VCaP (cell line): ENCODE results near the gene ARMC9.

Experiments used
- H3K27ac ChIP-seq: fragments of 450-650 bp; 2 replicates; pipeline ENCODE4 v1.5.1; 2017
- TF ChIP-seq, protein P1 (sequence below): fragments of 450-650 bp; conservative IDR thresholded peaks from 2 replicates; pipeline ENCODE4 v1.5.1; 2017; ENCODE audit warnings: mild to moderate bottlenecking, moderate library complexity

The ARMC9 gene

DNA sequence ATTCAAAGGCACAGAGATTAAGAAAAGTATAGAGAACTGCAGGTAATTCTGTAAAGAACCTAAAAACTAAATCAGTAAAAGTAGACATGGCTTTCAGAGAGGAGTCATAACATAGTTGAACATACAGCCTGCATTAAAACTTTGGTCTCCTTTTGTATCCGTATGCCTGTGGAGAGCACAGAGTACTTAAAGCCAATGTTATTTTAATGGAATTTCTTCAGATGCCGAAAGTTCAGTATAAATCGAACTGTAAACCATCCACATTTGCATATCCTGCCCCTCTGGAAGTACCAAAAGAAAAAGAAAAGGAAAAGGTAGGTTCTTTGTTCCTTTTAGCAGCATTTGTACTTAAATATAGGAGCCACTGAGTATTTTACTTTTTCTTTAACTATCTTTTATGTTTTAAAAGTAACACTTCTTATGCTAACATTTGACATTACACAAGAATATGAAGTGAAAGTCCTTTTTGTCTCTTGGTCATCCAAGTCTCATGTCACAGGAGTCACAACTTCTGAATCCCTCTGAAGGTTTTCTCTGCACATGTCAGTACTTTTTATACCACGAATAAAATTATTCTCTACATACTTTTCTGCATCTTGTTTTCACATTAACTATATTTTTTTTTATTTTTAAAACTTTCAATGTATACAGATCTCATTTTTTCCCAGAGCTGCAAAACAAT lies 34.9 kb upstream of the ARMC9 start:
- no peak overlapping the region for H3K27ac ChIP-seq
- TF ChIP-seq, protein P1, sequence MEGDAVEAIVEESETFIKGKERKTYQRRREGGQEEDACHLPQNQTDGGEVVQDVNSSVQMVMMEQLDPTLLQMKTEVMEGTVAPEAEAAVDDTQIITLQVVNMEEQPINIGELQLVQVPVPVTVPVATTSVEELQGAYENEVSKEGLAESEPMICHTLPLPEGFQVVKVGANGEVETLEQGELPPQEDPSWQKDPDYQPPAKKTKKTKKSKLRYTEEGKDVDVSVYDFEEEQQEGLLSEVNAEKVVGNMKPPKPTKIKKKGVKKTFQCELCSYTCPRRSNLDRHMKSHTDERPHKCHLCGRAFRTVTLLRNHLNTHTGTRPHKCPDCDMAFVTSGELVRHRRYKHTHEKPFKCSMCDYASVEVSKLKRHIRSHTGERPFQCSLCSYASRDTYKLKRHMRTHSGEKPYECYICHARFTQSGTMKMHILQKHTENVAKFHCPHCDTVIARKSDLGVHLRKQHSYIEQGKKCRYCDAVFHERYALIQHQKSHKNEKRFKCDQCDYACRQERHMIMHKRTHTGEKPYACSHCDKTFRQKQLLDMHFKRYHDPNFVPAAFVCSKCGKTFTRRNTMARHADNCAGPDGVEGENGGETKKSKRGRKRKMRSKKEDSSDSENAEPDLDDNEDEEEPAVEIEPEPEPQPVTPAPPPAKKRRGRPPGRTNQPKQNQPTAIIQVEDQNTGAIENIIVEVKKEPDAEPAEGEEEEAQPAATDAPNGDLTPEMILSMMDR, result no peak

DNA sequence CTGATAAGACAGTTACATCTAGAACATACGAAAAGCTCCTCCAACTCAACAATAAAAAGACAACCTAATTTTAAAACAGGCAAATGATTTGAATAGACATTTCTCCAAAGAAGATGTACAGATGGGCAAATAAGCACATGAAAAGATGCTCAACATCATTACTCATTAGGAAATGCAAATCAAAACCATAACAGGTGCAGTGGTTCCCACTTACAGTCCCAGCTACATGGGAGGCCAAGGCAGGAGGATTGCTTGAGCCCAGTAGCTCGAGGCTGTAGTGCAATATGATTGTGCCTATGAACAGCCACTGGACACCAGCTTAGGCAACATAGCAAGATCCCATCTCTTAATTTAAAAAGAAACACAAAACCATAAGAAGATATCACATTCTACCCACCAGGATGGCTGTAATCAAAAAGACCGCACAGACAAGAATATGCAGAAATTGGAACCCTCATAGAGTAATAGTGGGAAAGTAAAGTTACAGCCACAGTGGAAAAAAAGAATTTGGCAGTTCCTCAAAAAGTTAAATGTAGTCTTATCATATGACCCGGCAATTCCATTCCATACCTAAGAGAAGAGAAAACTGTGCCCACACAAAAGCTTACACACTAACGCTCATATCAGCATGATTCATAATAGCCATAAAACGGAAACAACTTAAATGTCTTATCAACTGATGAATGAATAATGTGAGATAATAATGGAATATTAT lies 30.5 kb upstream of the ARMC9 start:
- H3K27ac ChIP-seq, result no peak overlapping the region
- TF ChIP-seq, protein P1, result no peak

DNA sequence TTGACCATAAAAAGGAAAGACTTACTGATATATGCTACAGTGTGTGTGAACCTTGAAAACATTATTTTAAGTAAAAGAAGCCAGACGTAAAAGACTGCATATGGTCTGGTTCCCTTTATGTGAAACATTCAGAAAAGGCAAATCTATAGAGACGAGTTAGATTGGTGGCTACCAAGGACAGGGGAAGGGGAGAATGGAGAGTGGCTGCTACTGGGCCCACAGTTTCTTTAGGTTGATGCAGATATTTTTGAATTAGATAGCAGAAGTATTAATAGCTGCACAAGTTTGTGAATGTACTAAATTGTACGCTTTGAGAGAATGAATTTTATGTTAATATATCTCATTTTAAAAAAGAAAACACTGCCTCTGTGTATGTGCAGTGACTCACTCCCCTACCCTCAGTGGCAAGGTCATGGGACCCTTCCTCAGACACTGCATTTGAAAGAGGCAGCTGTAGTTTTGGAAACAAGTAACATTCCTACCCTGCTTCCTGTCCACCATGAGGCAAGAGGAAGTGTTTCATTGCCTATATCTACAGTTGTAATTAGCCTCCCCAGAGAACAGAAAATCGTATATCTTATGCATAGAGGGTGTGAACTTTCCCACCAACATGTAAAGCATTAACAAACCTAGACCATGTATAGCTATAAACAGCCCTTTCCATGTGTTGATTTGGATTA lies 29.8 kb upstream of the ARMC9 start:
- TF ChIP-seq, protein P1, result no peak

DNA sequence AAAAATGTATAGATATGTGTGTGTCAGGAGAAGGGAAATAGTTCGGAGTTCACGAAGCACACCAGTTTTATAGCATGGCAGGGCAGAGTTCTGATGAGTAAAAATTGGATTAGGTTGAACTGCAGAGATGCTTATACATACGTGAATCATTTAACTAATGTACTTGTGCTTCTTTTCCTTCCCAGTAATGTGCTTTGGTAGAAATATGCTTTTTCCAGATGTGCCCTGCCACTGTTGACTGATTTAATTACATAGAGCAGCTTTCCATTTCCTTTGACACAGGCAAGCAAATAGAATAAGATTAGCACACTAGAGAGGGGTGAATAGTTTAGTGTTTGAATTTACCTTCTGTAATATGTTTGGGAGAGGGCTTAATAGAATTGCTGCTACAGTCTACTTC lies 28.9 kb upstream of the ARMC9 start:
- H3K27ac ChIP-seq, result no peak overlapping the region
- TF ChIP-seq, protein P1, result no peak

More for the DNA sequence above, 29.8 kb upstream of the ARMC9 start:
- no peak overlapping the region for H3K27ac ChIP-seq

DNA sequence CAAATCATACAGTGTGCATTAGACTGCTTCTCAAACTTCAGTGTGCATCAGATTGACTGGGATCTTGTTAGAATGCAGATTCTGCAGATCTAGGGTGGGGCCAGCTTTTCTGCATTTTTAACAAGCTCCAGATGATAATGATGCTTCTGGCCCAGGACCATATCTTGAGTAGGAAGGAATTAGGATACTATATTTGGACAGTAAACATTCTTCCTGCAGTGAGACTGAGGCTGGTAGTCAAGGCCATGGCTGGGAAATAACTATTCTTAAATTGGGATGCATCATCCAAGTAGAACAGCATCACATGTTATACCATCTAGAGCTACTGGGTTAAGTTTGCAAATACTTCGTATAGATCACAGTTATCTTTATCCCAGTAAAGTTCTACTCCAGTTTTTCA lies 28.4 kb upstream of the ARMC9 start:
- TF ChIP-seq, protein P1, result no peak
- no peak overlapping the region for H3K27ac ChIP-seq

DNA sequence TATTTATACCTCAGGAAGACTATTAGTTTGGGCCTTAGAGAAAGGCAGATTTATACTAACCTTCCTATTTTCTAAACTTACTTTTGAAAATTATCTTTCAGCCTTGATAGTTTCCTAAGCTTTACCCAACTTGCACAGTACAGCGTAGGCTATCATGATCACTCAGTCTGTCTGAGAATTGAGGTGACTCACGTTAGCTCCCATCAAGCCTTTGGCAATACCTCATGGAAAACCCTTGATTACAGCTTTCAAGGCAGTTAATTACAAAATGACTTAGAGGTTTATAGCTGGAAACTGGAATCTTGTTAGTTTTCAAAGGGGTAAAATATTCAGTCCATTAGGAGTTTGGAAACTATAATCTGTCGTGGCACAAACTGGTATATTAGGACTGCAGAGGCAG lies 26.4 kb upstream of the ARMC9 start:
- no peak overlapping the region for H3K27ac ChIP-seq
- TF ChIP-seq, protein P1, result no peak

DNA sequence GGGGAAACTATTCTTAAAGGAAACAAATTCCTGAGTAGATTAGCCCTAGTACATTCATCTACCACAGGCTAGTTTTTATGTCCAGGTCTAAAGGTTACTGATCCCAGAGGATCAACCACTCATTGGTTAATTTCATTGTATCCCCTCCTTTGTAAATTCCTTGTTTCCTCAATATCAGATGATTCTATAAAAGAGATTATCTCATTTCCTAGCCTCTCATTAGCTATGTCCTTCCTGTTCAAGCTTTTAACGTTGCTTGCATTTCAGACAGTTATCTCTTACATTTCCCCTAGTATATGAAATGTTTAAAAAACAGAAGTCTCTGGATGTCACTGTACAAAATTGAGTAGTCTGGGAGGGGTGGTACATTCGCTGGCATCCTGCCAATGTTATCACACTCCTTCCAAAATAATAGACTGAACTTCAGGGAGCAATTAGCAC lies 24.2 kb upstream of the ARMC9 start:
- TF ChIP-seq, protein P1, result no peak
- H3K27ac ChIP-seq, result no peak overlapping the region
